ENCODE measurements around the gene ERBIN. TPM values are rescaled to one million over a fixed set of nuclear protein-coding genes. Genes with fewer than 3 reads are reported as not detected.
"Not testable (repeated sequence)": the region's sequence is repeated elsewhere in the genome, so short reads cannot be mapped to it uniquely, and the experiment has no call there.

Gene ERBIN
- polyA plus RNA-seq, 4 donors, result 91.9 to 117 (median 114) TPM

DNA sequence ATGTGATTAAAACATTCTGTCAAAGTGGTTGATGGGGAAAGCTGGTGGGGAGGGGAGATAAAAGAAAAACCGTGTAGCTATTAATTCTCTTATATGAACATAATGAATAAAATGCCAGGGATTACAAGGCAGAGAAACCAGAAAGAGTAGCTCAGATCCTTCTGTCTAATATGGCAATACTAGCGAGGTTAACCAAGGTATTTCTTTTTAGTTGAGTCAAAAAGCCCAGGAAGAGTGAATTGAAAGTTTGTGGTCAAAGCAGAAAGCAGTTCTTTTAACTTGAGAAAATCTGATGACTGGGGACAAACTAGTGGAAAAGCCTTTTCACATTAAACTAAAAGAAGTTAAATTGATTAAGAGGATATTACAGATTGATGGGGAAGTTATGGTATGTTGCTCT, 76.0 kb downstream of the ERBIN start:
- DNase-seq (ENCODE audit: low read depth in 4 of 4, low spot score in 3 of 4), result no peak

DNA sequence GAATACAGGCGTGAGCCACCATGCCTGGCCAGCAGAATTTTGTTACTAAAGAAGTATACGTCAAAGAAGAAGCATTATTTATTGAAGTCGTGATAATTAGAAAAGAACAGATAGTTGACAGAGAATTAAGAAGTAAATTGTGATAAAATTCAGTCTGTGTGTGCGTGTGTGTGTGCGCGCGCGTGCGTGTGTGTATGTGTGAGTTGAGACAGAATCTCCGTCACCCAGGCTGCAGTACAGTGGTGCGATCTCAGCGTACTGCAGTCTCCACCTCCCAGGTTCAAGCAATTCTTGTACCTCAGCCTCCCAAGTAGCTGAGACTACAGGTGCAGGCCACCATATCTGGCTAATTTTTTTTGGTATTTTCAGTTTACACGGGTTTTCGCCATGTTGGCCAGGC, 77.8 kb downstream of the ERBIN start:
- DNase-seq (ENCODE audit: low read depth in 4 of 4, low spot score in 3 of 4), result no peak

DNA sequence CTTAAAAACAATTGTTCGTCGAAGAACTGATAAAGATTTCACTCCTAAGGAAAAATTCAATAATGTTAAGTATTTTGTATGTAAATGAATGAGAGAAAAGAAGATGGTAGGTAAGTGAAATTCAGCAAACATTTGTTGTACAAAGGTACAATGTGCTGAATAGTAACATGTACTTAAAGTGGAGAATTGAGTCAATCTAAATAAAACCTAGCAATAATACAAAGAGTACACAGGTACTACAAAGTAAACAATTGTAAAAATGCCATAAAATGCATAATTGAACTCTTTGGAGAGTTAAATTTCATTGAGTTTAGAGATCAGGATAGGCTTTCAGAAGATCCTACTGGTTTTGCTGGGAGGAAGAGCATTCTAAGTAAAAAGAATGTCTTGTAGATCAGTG, 82.9 kb downstream of the ERBIN start:
- no peak for DNase-seq (ENCODE audit: low read depth in 4 of 4, low spot score in 3 of 4)

DNA sequence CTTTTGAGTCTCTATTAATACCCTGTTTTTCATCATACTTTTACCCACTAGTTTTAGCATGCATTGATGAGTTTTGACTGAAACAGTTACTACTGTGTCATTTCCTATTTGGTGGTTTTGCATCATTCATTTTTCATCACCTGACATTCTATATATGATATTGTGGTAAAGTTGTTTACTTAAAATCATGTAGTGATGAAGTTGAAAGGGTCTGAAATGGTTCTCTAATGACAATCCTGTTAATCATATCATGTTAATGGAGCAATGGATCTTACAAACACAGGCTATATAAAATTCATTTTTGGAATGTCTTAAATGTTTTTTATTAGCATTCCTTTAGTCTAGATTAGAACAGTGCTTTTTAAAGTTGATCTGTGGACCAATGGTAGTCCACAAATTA, 84.1 kb downstream of the ERBIN start:
- DNase-seq (ENCODE audit: low read depth in 4 of 4, low spot score in 3 of 4), result no peak

DNA sequence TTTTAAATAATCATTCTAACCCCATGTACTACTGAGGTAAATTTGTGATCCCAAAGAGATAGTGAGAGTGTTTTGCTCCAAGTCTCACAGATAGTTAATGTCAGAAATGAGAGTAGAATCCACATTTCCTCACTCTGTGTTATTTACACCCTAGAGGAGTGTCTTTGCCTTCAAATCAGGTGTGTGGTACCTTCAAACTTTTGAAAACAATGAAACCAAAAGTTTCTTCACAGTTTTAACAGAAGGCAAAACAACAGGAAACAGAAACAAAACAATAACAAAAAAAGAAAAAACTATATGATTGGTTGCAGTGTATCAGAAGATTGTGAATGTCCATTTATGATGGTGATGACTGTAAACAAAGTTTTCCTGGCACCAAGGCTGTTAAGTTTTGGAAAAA, 85.9 kb downstream of the ERBIN start:
- DNase-seq (ENCODE audit: low read depth in 4 of 4, low spot score in 3 of 4), result no peak

DNA sequence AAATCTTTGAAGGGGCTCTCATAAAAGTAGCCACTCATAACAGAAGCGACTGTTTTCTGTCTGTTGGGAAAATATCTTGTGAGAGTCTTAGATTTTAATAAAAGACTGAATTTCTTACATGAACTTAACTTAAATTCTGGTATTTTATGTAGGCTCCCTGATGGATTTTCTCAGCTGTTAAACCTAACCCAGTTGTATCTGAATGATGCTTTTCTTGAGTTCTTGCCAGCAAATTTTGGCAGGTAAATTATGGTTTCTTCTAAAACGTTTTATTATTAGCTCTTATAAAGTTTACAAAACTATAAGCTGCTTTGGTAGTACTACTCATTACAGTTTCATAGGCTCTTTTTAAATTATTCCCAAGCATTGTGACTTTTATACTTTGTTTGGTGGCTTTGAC, 87.0 kb downstream of the ERBIN start:
- no peak for DNase-seq (ENCODE audit: low read depth in 4 of 4, low spot score in 3 of 4)

DNA sequence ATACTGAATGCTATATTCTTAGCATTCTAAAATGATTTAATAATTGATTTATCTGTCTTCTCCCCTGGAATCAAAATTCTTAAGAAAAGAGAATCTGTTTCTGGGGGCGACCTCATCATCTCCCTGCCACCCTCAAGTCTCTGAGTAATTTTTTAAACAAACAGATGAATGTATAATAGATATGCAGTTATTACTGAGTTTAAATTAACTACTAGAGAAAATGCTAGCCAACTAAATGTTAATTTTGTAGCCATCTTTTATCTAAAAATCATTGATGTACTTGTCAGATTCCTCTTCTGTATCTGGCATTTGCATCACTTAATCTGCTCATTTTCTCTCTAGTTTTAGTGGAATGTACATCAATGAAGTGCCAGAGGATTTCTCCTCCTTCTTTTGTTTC, 87.5 kb downstream of the ERBIN start:
- DNase-seq (ENCODE audit: low read depth in 4 of 4, low spot score in 3 of 4), result no peak

DNA sequence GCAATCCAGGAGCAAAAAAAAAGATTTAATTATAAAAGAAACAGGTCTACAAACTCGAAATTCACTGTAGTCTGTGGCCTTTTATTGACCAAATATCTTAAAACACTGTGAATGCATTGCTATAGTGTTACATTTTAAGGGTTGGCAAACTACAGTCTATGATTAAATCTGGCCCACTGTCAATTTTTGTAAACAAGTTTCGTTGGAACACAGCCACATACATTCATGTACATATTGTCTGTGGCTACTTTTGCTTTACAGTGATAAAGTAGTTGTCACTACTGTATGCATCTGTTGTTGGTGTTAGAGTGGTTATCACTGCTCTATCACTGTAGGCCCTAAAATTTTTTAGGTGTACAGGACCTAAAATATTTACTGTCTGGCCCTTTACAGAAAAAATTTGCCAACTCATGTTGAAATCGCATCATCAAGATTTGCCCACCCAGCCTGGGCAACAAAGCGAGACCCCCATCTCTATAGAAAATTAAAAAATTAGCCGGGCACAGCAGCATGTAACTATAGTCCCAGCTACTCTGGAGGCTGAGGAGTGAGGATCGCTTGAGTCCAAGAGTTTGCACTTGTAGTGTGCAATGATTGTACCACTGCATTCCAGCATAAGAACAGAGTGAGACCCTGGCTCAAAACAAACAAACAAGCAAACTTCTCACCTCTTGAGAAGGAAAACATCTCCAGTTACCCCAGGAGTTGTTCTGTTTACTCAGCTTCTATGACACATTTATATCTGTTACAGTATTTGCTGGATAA, 89.0 kb downstream of the ERBIN start:
- no peak for DNase-seq (ENCODE audit: low read depth in 4 of 4, low spot score in 3 of 4)

DNA sequence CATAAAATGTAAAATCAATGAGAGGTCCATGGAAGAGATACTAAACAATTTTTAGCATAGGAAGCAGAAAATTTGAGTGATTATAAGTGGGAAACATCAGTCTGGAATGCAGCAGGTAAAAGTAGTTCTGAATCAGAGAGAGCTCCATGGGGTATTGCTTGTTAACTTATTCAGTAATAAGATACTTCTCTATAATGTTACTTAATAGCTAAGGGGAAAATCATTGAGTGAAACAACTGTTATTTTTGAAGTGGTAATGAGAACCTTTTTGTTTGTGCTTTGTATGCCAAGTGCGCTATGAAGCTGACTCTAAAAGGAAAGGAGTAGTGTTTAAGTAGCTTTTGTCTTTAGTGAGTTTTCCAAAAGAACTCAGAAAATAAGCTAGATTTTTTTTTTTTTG, 95.2 kb downstream of the ERBIN start:
- DNase-seq (ENCODE audit: low read depth in 4 of 4, low spot score in 3 of 4), result no peak

DNA sequence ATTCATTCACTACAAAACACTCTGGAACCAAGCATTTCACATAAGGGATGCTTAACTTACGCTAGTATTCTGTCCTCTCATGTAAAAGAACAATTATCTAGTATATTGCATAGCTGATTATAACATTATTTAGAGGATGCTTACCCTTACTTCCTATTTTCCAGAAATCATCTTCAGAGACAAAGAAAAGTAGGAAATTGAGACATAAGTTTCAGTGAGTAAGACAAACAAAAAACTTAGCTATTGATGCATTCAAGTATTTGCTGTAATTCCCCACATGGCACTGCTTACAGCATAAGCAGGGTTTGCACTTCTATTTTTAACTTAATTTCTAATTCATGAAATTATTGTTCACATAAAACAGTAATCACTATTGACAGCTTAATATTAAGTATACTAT, 112.9 kb downstream of the ERBIN start:
- DNase-seq (ENCODE audit: low read depth in 4 of 4, low spot score in 3 of 4), result no peak

DNA sequence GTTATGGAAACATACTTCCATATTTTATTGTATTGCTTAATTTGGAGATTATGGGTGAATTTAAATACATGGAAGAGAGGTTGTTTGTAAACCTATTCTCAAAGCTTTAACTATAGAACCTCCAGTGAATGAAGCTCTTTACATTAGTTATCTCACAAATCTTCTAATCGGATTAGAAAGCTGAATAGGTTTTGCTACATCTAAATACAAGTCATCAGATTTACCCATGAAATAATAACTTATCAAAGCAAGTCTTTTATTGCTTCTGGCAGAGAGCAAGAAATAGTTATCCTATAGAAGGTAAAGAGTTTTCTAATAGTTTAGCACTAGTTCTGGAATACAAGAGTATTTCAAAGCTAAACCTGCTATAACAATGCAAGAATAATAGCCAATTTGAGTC, 113.3 kb downstream of the ERBIN start:
- no peak for DNase-seq (ENCODE audit: low read depth in 4 of 4, low spot score in 3 of 4)

DNA sequence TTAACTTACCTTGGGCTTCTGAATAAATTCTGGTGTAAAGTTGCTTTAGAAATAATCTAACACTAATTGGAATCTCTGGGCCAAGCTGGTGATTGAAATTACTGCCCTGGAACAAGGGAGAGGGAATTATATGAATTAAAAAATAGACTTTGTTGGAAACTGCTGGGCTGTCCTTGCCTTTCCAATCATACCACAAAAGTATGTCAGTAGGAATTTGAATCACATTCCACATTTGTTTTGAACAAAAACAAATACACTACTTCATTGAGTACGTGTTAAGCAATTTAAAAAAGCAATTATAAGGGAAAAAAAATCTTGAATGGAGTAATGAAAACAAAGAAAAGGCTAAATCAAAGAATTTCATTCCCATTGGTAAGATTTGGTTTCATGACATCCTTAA, 115.3 kb downstream of the ERBIN start:
- DNase-seq (ENCODE audit: low read depth in 4 of 4, low spot score in 3 of 4), result no peak

DNA sequence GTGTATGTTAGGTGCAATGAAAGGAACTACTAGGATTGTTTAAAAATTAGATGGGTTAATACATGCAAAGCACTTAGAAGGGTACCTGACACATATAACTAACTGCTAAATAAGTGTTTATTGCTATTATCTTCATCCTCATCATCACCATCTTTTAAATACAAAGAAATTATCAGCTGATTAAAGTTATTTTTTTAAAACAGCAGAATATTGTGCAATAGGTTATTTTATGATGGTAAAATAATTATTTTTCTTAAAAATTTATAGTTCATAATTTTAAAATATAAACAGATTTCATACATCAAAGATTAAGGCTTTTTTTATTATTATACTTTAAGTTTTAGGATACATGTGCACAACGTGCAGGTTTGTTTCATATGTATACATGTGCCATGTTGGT, 130.9 kb downstream of the ERBIN start:
- DNase-seq (ENCODE audit: low read depth in 4 of 4, low spot score in 3 of 4), result no peak

DNA sequence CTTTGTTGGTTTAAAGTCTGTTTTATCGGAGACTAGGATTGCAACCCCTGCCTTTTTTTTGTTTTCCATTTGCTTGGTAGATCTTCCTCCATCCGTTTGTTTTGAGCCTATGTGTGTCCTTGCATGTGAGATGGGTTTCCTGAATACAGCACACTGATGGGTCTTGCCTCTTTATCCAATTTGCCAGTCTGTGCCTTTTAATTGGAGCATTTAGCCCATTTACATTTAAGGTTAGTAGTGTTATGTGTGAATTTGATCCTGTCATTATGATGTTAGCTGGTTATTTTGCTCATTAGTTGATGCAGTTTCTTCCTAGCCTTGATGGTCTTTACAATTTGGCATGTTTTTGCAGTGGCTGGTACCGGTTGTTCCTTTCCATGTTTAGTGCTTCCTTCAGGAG, 134.9 kb downstream of the ERBIN start:
- not testable (repeated sequence) for DNase-seq (ENCODE audit: low read depth in 4 of 4, low spot score in 3 of 4)

DNA sequence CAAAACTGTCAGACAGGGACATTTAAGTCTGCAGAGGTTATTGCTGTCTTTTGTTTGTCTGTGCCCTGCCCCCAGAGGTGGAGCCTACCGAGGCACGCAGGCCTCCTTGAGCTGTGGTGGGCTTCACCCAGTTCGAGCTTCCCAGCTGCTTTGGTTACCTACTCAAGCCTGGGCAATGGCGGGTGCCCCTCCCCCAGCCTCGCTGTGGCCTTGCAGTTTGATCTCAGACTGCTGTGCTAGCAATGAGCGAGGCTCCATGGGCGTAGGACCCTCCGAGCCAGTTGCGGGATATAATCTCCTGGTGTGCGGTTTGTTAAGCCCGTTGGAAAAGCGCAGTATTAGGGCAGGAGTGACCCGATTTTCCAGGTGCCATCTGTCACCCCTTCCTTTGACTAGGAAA, 136.7 kb downstream of the ERBIN start:
- not testable (repeated sequence) for DNase-seq (ENCODE audit: low read depth in 4 of 4, low spot score in 3 of 4)

DNA sequence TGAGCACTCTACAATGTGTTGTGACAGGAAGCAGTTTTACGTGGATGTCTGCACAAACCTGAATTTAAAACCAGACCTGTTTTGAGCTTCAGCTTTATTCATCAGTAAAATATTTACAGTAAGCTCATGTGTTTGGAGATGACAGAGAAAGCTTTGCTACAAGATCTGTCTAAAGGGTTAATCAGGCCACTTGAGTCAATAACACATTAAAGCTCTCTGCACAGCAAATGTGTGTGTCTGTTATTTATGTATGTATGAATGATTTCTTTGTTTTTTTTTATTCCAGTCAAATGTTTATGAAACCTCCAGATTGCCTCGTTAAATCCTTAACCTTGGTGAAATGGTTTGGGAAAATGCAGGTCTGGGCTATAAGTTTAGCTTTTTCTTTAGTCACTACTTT, 140.5 kb downstream of the ERBIN start:
- DNase-seq (ENCODE audit: low read depth in 4 of 4, low spot score in 3 of 4), result no peak

DNA sequence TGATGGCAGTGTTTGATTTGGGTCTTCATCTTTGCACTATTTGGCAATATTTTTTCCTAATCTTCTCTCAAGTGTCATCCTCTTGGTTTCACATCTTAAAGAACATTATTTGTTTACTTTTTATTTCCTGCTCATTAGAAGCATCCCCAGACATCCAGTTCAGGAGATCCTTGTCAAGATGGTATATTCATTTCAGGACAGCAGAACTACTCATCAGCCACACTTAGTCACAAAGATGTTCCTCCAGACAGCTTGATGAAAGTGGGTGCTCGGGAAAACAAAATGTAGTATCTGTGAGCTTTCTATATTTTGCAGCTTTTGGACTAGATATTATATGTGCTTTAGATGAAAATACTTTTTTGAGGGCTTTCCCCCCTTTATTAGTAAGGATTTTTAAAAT, 145.7 kb downstream of the ERBIN start:
- no peak for DNase-seq (ENCODE audit: low read depth in 4 of 4, low spot score in 3 of 4)

DNA sequence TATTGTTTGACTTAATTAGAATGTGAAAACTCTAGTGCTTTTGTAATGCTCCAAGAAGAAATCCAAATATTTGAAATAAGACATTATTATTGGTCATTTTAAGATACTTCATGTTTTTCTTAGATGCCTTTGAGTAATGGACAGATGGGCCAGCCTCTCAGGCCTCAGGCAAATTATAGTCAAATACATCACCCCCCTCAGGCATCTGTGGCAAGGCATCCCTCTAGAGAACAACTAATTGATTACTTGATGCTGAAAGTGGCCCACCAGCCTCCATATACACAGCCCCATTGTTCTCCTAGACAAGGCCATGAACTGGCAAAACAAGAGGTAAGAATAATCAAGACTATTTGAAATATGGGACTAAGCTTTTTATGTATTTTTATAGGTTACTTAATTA, 148.5 kb downstream of the ERBIN start:
- no peak for DNase-seq (ENCODE audit: low read depth in 4 of 4, low spot score in 3 of 4)

DNA sequence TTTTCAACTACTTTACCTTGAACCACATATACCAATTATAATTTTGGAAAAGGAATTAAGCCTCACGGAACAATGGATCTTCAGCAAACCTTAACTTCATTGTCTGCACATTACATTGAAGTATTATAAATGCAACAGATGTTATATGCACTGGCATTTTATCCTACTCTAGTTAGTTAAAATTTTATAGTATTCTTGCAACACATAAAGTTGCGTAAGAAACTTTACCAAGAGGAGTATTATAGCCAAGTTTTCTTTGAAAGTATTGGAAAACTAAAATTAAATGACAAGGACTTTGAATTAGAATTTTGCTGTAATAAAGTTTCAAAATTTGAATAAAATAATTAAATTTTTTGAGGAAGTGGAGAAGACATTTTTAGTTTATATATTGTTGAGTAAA, 154.3 kb downstream of the ERBIN start:
- no peak for DNase-seq (ENCODE audit: low read depth in 4 of 4, low spot score in 3 of 4)

DNA sequence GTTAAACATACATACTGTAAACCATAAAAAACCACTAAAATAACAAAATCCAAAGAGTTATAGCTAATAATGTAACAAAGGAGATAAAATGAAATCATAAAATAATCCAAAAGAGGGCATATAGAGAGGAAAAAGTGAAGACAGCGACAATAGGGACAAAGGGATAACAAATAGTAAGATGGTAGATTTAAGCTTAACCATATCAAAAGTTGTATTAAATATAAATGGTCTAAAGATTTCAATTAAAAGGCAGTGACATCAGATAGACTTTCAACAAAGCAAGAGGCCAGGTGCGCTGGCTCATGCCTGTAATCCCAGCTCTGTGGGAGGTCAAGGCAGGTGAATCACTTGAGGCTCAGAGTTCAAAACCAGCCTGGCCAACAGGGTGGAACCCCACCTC, 163.0 kb downstream of the ERBIN start:
- DNase-seq (ENCODE audit: low read depth in 4 of 4, low spot score in 3 of 4), result no peak

DNA sequence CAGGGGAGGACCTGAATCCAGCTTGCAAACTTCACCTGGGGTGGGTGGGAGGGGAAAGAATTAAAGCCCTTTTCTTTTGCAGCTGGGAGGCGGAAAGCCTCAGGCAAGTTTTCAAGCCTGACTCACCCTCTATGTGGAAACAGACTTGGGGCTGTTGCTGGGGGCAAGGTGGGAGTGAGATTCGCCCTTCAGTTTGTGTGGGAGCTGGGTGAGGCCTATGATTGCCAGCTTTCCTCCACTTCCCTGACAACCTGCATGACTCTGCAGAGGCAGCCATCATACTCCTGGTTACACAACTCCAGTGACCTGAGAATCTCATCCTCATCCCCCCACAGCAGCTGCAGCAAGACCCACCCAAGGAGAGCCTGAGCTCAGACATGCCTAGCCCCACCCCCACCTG, 174.5 kb downstream of the ERBIN start:
- no peak for DNase-seq (ENCODE audit: low read depth in 4 of 4, low spot score in 3 of 4)

DNA sequence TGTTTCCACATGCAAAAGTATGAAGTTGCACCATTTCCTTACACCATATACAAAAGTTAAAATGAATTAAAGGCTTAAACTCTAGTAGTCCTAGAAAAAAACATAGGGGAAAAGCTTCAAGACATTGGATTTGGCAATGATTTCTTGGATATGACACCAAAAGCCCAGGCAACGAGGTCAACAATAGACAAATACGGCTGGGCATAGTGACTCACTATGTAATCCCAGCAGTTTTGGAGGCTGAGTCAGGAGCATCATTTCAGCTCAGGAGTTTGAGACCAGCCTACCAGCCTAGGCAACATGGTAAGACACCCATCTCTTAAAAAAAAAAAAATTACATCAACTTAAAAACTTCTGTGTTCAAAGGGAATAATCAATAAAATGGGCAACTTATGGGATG, 186.8 kb downstream of the ERBIN start:
- DNase-seq (ENCODE audit: low read depth in 4 of 4, low spot score in 3 of 4), result no peak

DNA sequence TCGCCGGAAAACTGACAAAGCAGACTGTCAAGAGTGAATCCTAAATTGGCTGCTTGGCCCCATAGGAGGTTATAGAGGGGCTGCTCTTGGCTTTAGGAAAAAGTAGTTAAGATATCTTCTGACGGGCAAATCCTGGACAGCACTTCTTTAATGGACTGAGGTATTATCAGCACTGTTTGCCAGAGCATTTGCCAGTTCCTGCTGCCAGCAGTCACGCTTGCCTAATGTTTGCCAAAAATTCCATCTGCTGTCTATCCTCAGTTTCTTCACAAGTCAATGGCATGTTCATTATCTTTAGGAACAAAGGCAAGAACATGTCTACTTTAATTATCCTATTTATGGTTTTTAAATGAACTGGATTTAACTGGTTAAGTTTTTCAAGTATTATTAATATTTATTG, 191.9 kb downstream of the ERBIN start:
- no peak for DNase-seq (ENCODE audit: low read depth in 4 of 4, low spot score in 3 of 4)
